GM12873 (cell line): Measurements from ENCODE around the gene XK.

Experiments
- CTCF ChIP-seq: IDR thresholded peaks from 2 replicates; pipeline ENCODE4 v1.5.1; 2012; ENCODE audit warnings: low read depth, mild to moderate bottlenecking, moderate library complexity, low read length, control low read depth; ENCODE audit not compliant: insufficient read depth; ENCODE audit errors: missing control alignments

The XK gene

GRCh38 chrX:37755025-37755424 lies 69.4 kb downstream of the XK start:
- no peak for TF ChIP-seq CTCF

GRCh38 chrX:37757082-37757481 lies 71.5 kb downstream of the XK start:
- TF ChIP-seq CTCF, result no peak

GRCh38 chrX:37759351-37759750 lies 73.8 kb downstream of the XK start:
- TF ChIP-seq CTCF, result no peak

- TF ChIP-seq CTCF, result no peak
Measured at GRCh38 chrX:37759878-37760418, 74.4 kb downstream of the XK start.

GRCh38 chrX:37763400-37763799 lies 77.8 kb downstream of the XK start:
- no peak for TF ChIP-seq CTCF

GRCh38 chrX:37765507-37765906 lies 79.9 kb downstream of the XK start:
- TF ChIP-seq CTCF, result no peak

GRCh38 chrX:37767430-37767829 lies 81.8 kb downstream of the XK start:
- no peak for TF ChIP-seq CTCF
